Mucosa of stomach (tissue), 1 donor: ENCODE measurements around the gene LMO1.

Experiments
- H3K27me3 ChIP-seq: one replicate; pipeline ENCODE4 v1.7.0; 2013; ENCODE audit warnings: mild to moderate bottlenecking, low read length; ENCODE audit not compliant: control insufficient read depth, insufficient read depth
- H3K36me3 ChIP-seq: one replicate; pipeline ENCODE4 v1.7.0; 2013; ENCODE audit warnings: low read length; ENCODE audit not compliant: control insufficient read depth, insufficient read depth
- H3K4me1 ChIP-seq: one replicate; pipeline ENCODE4 v1.7.0; 2013; ENCODE audit warnings: mild to moderate bottlenecking, low read length; ENCODE audit not compliant: control insufficient read depth, insufficient read depth
- H3K4me3 ChIP-seq: one replicate; pipeline ENCODE4 v1.7.0; 2013; ENCODE audit warnings: low read length
- H3K9ac ChIP-seq: one replicate; pipeline ENCODE4 v1.7.0; 2013; ENCODE audit warnings: mild to moderate bottlenecking, low read length, moderate library complexity
- H3K9me3 ChIP-seq: one replicate; pipeline ENCODE4 v1.7.0; 2013; ENCODE audit warnings: mild to moderate bottlenecking, low read length, moderate library complexity; ENCODE audit not compliant: control insufficient read depth
- donor health status: Pancreatic carcinoma.

Gene LMO1

DNA sequence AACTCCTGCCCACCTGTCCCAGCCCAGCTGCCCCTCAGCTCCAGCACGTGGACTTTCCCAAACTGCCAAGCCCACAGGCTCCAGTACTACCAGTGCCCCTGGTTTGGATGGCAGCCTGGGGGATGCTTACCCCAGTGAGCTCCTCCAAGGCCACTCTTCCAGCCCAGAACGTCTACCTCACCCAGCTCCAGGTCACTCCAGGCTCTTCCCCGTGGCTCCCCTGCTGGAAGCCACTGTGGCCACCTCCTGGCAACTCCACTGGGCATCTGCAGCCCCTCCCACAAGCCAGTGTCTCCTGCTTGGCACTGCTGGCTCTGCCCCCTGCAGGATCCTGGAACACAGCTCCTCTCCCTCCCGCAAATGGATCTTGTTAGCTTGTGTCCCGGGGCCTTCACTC lies 29.3 kb downstream of the LMO1 start:
- Histone ChIP-seq H3K4me3 (no peak overlapping the region), H3K36me3 (no peaks in the 10 kb centered on the region), H3K9me3 (no peaks in the 10 kb centered on the region), H3K27me3 (peaks cover 5% of the 10 kb centered on the region), H3K4me1 (no peaks in the 10 kb centered on the region), H3K9ac (no peak overlapping the region)

DNA sequence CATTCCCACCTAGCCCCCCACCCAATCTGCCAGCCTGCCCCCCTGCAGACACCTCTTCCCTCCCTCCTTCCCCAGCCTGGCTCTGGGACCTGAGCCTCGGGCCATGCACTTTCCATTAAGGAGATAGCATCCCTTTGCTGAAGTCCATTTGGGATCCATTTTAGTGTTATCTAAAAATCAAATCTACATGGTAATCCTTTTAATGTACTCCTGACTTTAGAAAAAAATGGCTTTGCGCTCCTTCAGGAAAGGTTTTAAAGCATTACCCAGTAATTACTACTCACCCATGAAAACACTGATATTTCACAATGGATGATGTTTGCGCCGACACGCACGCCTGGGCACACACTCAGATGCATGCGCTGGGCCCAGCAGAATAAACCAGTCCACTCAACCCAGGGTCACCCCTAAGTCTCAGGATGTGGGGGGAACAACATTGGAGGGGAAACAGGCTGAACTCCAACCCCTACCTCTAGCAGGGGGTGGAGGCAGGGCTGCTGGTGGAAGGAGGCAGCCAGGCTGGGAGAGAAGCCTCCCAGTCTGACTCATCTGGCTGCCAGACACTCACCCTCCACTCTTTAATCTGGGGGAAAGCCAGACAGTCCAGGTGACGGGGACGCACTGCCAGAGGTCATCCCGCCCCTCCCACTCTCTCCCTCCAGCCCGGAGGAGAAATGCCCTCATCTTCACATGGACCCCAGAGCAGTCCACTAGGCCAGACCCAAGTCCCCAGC lies 29.8 kb downstream of the LMO1 start:
- no peaks in the 10 kb centered on the region for H3K9me3 ChIP-seq
- H3K4me1 ChIP-seq, result no peaks in the 10 kb centered on the region
- H3K27me3 ChIP-seq, result peaks cover 5% of the 10 kb centered on the region
- no peak overlapping the region for H3K4me3 ChIP-seq
- H3K9ac ChIP-seq, result no peak overlapping the region
- H3K36me3 ChIP-seq, result no peaks in the 10 kb centered on the region

DNA sequence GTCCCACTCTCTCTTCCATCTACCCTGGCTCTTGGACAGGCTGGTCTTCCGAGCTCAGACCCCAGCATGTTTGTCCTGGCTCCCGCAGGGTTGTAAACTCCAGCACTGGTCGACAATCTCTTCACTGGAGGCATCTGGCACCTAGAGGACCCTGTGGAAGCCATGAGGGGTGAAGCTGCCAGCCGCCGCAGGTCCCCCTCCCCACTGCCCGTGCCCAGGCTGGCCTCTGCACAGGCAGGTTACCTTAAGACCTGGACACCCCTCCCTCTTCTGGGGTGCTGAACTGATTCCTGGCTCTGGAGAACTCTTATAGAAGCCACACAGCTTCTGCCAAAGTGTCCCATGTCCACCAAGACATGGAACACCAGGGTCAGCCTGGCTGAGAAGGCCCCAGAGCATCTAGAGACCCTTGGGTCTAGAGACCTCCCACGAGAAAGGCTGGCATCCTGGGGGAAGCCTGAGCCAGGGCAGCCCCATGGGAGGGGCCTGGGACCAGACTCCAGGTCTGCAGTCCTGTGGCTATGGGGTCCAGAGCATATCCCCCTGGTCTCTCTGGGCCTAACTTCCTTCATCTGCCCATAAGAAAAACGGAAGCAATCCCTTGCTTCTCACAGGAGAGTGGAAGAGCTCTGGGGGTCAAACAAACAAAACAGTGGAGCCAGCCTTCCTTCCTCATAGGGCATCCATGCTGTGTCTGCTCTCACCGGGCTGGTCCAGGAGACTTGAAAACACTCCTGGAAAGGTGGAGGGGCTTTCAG lies 30.6 kb downstream of the LMO1 start:
- Histone ChIP-seq H3K4me1 (no peaks in the 10 kb centered on the region), H3K27me3 (peaks cover 5% of the 10 kb centered on the region), H3K9me3 (no peaks in the 10 kb centered on the region), H3K9ac (no peak overlapping the region), H3K4me3 (no peak overlapping the region), H3K36me3 (no peaks in the 10 kb centered on the region)

DNA sequence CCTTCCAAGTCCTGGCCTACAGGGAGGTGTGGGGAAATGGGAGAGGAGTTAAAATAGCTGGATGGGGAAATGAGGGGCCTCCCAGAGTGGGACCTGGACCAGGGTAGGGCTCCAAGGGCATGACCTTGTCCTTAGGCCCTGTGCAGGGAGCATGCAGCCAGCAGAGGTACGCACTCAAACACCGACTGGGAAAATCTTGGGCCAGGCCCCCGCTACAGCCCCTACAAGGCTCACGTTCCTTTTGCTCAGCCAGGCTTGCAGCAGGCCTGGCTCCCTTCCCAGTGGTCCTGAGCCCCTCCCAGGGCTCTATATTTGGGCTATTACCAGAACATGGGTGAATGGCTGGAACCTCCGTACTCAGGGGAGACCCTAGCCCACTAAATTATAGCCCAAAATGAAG lies 31.3 kb downstream of the LMO1 start:
- H3K9me3 ChIP-seq, result no peaks in the 10 kb centered on the region

DNA sequence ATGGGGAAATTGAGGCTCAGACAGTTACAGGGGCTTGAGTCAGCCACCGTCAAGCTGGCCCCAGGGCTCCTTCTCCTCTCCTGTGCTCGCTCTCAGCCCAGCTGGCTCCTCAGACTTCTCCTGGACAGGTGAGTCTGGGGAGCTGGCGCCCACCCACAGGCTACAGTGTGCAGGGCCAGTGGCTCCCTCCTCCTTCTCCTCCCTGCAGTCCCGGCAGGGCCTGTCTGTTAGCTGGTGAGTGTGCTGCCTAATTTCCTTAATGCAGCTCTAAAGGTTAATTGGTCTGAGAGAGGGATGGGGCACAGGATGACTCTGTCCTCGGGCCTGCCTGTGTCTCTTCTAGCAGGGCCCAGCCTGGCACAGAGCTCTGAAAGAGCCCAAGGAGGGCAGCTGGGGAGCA lies 31.7 kb downstream of the LMO1 start:
- Histone ChIP-seq H3K27me3 (peaks cover 5% of the 10 kb centered on the region), H3K9ac (no peak overlapping the region), H3K4me1 (no peaks in the 10 kb centered on the region), H3K36me3 (no peaks in the 10 kb centered on the region), H3K4me3 (no peak overlapping the region), H3K9me3 (no peaks in the 10 kb centered on the region)

More for the DNA sequence above, 31.3 kb downstream of the LMO1 start:
- Histone ChIP-seq H3K4me3 (no peak overlapping the region), H3K27me3 (peaks cover 5% of the 10 kb centered on the region), H3K9ac (no peak overlapping the region), H3K36me3 (no peaks in the 10 kb centered on the region), H3K4me1 (no peaks in the 10 kb centered on the region)

DNA sequence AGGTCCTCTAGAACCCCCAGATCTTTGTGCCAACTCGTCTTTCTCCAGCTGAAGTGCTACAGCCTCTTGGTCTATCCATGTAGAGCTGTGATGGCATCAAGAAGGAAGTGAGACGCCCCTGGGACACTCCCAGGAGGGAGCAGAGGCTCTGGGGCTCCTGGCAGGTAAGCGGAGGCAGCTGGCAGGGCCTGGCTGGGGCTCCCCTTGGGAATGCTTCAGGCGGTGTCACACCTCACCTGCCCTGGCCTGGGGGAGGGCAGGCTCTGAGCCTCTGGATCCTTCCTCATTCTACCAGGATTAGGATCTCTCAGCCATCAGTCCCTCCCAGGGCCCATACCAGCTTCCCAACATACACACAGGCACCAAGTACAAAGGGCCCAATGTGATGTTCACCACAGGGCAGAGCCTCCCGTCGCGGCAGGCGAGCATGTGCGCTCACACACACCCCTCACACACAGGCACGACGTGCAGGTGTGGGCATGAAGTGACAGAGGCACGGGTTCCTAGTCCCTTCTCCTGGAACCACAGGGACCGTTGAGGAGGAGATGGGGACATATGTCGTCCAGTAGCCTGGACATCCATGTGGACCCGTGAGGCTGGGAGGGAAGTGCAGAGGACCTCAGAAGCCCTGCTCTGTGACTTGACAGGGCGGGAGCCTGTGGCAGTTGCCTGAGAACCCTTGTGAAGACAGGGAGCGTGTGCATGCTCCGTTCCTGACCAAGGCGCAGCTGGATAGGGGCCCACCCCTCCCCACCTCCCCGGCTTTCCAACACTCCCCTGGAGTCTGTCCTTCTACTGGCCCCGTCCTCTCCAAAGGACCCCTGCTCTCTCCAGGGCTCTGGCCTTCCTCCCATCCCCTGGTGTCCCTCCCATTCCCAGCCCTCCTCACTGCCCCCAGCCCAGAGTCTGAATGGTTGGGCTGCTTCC lies 32.5 kb downstream of the LMO1 start:
- Histone ChIP-seq H3K9ac (no peak overlapping the region), H3K27me3 (peaks cover 5% of the 10 kb centered on the region), H3K36me3 (no peaks in the 10 kb centered on the region), H3K4me3 (no peak overlapping the region), H3K9me3 (no peaks in the 10 kb centered on the region), H3K4me1 (no peaks in the 10 kb centered on the region)

DNA sequence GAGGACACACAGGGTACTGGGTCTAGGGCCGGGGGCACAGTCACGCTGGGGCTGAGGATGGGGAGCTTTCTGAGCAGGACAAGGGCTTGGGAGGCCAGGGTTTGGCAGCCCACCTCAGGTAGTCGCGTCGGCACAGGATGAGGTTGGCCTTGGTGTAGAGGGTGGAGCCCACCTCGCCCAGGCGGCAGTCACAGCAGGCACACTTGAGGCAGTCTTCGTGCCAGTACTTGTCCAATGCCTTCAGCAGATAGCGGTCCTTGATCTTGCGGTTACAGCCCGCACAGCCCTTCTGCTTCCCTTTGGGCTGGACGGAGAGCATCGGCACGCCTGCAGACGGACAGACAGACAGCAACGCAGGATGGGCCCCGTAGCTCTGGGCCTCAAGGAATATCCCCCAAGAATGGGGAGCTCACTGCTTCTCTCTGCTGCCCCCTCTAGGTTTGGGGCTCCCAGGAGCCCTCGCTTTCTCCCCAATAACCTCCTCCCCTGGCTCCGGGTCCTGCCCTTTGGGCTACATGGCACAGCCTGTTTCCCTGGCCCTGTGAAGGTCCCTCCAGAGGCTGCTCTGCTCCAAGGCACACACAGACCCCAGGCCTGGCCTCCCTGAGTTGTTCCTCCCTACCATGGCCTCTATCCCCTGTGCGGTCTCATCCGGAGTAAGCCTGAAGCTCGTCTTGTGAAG lies 33.4 kb downstream of the LMO1 start:
- Histone ChIP-seq H3K36me3 (no peaks in the 10 kb centered on the region), H3K9ac (no peak overlapping the region), H3K9me3 (no peaks in the 10 kb centered on the region), H3K27me3 (peaks cover 8% of the 10 kb centered on the region), H3K4me3 (no peak overlapping the region), H3K4me1 (peaks cover 4% of the 10 kb centered on the region)

DNA sequence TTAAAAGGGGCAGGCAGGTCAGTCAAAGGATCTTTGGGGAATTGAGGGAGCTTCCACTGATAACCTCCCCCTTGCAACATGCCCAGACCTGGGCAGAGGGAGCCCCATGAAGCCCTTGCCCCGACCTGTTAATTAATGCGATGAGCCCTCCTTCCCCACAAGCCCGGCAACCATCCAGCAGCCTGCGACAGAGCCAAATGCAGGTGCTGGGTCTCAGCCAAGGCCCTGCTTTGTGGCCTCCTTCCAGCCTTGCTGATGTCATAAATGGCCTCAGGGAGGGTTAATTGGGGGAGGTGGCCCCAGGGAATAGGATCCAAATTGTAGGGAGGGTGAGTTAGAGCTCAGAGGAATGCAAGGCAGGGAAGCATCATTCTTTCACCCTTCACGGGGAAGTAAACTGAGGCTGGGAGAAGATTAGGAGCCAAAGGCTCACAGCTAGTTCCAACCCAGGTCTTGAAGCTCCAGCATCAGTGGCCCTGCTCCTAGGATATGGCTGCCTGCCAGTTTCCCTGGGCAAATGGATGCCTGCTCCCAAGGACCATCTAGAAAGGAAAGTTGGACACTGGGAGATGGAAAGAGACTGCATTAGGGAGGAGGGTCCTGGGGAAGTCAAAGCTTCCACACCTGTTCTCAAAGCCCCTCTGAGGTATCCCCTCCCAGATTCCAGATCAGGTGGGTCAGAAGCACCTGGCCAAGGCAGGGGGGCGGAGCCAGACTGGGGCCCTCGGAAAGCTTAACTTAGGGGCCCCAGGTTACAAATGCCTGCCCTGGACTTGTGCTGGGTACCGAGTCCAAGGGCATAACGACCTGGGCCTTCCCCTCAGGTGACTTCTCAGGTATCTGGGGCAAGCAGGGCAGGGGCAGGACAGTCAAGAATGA lies 34.1 kb downstream of the LMO1 start:
- peaks cover 4% of the 10 kb centered on the region for H3K4me1 ChIP-seq
- no peaks in the 10 kb centered on the region for H3K36me3 ChIP-seq
- H3K9me3 ChIP-seq, result no peaks in the 10 kb centered on the region
- no peak overlapping the region for H3K4me3 ChIP-seq
- no peak overlapping the region for H3K9ac ChIP-seq
- peaks cover 8% of the 10 kb centered on the region for H3K27me3 ChIP-seq

DNA sequence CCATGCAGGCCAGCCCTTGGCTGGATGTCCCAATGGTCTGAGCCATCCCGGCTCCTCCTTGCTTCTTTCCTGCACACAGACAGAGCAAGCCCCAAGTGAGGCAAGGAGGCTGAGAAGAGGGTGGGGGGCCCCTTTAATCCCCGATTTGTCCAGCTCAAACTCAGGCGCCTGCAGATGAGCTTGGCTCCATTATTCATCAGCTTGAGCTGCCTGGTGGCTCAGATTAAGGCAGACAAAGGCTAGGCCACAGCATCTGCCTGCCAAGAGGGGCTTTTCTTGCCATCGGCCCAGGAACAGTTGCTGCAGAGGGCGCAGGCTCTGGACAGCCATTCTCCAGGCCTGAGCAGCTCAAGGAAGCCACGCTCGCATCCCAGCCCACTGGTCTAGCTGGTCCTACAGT lies 35.4 kb downstream of the LMO1 start:
- peaks cover 4% of the 10 kb centered on the region for H3K4me1 ChIP-seq
- peaks cover 8% of the 10 kb centered on the region for H3K27me3 ChIP-seq
- H3K9me3 ChIP-seq, result no peaks in the 10 kb centered on the region
- no peaks in the 10 kb centered on the region for H3K36me3 ChIP-seq
- no peak overlapping the region for H3K9ac ChIP-seq
- H3K4me3 ChIP-seq, result no peak overlapping the region

DNA sequence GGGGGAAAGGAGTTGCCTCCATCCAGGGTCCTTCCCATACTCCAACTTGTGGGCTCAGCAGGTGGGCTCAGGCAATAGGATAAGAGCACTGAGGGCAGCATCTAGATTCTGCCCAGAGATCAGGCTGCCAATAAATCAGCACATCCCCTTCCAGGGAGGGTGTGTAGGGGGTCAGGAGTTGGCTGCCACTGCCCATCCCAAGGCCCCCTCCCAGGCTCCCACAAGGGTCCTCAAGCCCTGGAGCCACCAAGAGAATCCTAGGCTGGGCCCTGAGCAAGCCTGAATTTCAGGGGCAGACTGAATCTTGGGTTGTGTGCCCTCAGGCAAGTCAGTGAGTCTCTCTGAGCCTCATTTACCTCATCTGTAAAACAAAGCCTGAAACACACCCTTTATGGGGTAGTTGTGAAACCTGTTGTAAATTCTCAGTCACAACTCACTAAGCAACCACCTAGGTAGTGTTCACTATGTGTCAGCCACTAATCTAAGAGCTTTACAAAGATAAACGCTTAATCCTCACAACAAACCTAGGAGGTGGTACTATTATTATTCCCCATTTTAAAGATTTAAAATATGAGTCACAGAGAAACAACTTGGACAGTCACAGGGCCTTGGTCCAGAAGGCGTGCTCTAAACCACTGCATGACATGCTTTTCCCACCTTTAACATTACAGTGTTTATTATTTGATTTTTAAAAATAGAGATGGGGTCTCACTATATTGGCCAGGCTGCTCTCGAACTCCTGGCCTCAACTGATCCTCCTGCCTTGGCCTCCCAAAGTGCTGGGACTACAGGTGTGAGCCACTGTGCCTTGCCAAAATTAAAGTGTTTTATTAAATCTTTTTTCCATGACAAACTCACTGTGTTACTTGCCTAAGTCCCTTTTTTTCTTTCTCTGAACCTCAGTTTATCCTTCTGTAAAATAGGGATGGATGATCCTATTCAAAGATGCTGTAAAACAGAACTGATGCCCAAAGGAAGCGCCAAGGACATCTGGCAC lies 36.2 kb downstream of the LMO1 start:
- Histone ChIP-seq H3K4me3 (no peak overlapping the region), H3K36me3 (no peaks in the 10 kb centered on the region), H3K9me3 (no peaks in the 10 kb centered on the region), H3K9ac (no peak overlapping the region), H3K4me1 (peaks cover 4% of the 10 kb centered on the region), H3K27me3 (peaks cover 8% of the 10 kb centered on the region)
